CD4-positive, alpha-beta T cell treated with Interleukin-15 for 1 hour (primary cell): Measurements from ENCODE around the gene PEX10.

Experiments
- DNase-seq: peaks from one replicate; pipeline ENCODE4 v3.0.0-alpha.2; 2020

PEX10 gene

GRCh38 chr1:2418791-2419320, 6.5 kb upstream of the PEX10 start:
- DNase-seq = no peak

GRCh38 chr1:2417833-2418225, 5.5 kb upstream of the PEX10 start:
- DNase-seq = no peak

- no peak for DNase-seq
These were observed 4.9 kb upstream of the PEX10 start for GRCh38 chr1:2417083-2417832.

DNA sequence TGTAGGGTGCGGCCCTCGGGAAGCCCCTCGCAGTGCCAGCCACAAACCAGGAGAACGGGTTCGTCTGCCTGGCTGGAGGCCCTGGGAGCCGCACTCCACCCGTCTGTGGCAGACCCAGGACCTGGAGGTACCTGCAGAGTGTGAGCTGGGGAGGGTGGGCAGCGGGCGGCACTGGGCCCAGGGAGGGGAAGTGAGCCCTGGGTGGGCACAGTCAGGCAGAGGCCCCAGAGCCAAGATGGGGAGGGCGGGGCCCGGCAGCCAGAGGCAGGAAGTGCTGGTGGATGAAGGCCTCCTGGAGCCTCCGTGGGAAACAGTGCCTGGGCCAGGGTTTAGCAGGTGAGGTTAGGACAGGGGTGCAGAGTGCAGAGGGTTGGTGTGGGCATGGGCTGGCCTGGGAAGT, 4.0 kb upstream of the PEX10 start:
- no peak for DNase-seq

DNA sequence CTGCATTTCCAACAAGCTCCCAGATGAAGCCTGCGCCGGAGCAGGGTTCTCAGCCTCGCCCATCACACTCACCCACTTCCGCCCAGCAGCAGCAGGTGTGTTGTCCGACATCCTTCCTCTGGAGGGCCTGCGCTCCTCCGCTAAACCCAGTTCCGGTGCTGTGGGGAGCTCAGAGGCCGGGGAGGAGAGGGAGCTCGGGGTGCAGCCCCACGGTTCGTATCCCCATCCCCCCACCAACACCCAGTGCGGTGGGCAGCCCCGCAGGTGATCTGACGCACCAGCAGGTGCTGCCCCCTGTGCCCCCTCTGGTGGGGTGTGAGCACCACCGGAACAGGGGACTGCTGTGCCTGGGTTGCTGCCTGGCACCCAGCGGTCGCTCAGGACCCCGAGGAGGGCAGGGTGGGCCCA, 3.4 kb upstream of the PEX10 start:
- DNase-seq = peak; percentile 49

DNA sequence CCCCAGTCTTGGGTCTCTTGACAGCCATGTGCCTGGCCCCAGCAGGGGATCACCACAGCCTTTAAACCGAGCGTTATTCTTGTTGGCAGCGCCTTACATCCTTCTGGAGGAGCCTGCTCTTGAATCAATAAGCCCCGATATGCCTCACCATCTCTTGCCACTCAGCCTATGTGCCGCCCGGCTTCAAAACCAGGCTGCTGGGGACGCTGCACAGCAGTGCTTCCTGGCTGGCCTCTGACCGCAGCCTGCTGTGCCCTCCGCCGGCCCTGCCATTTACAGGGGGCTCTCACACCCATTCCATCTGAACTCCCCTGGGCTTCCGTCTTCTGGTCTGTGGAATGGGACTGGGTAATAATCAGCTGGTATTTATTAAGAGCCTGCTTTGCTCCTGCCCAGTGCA, 3.0 kb upstream of the PEX10 start:
- DNase-seq = no peak

- DNase-seq = peak; percentile 80
These were observed 2.1 kb upstream of the PEX10 start for GRCh38 chr1:2414297-2414958.

DNA sequence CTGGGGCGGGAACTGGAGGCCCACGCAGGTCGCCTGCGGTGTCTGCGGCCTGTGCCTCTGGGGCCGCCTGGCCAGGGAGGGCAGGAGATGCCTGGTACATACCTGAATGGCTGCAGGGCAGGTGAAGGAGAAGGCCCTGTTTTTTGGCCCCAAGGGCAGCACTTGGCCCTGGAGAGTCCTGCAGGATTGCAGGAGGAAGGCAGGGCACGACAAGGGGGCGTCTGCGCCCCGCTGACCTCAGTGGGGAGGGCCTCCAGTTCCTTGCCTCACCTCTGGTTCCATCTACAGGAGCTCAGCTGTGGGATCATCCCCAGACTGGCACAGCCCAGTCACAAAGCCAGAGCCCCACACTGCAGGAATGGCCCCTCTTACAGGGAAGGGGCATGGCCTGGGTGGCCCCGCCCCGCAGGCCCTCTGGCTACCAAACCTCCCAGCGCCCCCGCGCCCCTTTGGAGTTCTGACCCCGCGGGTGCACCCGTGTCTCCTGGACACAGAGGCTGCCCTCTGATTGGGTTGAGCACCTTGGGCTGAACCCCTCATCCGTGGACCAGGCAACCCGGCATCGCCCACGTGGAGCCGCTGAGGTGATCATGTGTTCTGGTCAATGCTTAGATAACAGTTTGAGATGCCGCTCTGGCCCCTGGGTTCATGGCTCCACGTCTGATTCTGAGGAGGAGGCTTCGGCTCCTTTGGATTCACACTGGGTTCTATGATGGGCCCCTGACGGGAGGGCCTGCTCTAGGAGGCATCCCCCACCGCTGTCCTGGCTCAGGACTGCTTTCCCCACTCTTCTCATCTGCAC, 1.3 kb upstream of the PEX10 start:
- DNase-seq = no peak

- no peak for DNase-seq
These were observed 570 bp upstream of the PEX10 start for GRCh38 chr1:2412773-2413494.

GRCh38 chr1:2411801-2412394, 466 bp downstream of the PEX10 start:
- no peak for DNase-seq

DNA sequence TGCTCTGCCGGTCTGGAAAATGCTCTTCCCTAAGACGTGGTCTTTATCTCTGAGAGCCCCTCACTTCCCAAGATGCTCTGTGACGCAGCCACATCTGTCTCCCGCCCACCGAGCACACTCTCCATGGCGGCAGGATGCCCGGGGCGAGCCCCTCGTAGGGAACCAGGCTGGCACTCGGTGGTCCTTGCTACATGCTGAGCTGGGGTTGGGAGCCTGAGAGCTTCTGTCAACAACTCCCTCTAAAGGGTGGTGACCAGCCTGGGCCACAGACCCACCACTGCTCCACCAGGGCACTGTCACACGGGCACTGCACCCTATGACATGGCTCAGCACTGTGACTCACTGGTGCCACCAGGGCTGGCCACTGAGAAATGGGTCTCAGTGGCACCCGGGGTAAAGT, 2.6 kb downstream of the PEX10 start:
- no peak for DNase-seq

GRCh38 chr1:2408859-2409276, 3.5 kb downstream of the PEX10 start:
- no peak for DNase-seq

DNA sequence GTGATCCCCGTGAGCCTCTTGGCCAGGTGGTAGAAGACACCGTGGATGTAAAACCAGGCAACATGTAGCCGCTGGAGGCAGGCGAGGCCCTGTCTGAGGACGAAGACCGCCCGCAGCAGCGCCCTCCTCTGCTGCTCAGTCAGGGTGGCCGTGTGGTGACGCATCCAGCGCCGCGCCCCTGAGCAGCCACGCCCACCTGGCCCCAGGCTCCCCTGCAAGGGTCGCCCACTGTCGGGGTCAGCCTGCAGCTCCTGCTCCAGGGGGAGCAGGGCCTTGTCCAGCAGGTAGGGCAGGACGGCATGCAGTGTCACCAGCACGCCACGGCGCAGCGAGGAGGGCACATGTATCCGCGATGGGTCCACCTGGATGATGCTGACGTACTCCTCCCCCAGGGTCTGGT, 3.9 kb downstream of the PEX10 start:
- DNase-seq = no peak

DNA sequence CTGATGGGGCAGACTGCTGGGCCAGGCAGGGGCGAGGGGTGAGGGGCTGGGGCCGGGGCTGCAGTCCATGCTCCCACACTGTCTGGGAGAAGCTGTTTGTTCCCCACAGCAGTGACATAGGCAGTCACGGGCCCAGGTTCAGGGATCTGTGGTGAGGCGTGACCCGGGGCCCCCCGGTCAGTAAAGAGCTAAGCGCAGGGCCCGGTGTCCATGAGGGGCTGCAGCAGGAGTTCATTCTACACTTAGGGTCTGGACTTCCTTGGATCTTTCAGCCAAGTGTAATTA, 4.4 kb downstream of the PEX10 start:
- DNase-seq = no peak

- DNase-seq = no peak
These were observed 5.0 kb downstream of the PEX10 start for GRCh38 chr1:2407166-2407990.

DNA sequence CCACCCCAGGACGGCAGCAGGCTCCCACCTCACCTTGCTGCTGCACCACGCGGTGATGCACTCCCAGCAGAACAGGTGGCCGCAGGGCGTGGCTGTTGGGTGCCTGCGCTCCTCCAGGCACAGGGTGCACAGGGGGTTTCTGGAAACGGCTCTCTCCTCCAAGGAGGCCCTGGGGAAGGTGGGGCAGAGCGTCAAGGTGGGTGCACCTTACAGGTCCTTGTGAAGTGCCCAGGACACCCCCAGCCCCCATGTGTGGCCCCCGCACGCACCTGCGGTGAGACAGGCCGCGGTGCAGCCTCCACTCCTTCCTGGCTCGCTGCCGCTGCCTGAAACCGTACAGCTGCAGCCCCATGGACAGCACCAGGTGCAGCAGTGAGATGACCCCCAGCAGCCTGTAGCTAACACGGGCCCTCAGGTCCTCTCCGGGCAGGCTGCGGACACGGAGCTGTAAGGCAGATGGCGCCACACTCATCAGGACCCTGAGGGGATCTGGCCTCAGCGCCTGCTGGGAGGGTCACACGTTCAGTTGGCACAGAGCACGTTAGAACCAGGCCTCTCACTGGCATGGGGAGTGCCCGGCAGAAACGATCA, 5.8 kb downstream of the PEX10 start:
- DNase-seq = no peak

- DNase-seq = no peak
These were observed 6.6 kb downstream of the PEX10 start for GRCh38 chr1:2405588-2406295.

- no peak for DNase-seq
These were observed 7.4 kb downstream of the PEX10 start for GRCh38 chr1:2404890-2405511.

DNA sequence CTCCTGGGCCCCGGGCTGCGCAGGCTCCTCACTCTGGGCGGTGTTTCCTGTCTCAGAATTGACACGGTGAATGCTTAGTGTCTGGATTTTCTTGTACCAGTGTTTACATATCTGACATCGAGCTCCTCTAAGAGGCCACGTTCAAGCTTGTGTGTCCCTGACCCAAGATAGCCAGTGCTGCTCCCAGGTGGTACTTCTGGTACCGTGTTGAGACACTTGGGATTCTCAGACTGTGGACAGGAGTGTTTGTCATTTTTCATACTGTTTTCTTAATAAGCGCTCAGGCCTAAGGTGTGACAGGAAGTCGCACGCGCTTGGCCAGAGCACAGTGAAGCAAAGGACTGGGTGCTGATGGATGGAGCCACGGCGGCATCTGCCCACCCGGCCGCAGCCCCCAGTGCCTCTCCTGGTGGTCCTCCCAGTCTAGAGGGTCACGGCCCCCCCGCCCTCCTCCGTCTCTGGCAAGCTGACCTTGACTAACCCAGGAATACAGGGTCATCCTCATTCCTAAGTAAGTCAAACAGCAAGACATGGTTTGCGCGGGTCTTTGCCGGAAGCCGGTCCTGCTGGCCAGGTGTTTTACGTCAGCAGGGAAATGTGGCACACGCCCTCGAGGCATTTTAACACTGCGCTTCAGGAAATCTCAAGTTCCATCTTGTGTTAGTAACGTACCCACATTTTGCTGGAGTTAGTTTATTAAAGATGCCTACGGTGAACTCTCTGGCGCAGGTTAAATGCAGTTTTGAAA, 8.0 kb downstream of the PEX10 start:
- DNase-seq = no peak

GRCh38 chr1:2403273-2403672, 9.1 kb downstream of the PEX10 start:
- DNase-seq = no peak
